Hematopoietic multipotent progenitor cell treated with erythropoietin and hydrocortisone succinate and interleukin-3 and kit ligand, for 6 days (in vitro differentiated cells): ENCODE data around the gene DLL4.
"Not testable (repeated sequence)": the region's sequence is repeated elsewhere in the genome, so short reads cannot be mapped to it uniquely, and the experiment has no call there.

Experiments used
- DNase-seq: peaks from one replicate; pipeline ENCODE4 v3.0.0-alpha.2; 2015

The DLL4 gene

GRCh38 chr15:40943764-40944365, 14.7 kb downstream of the DLL4 start:
- no peak for DNase-seq

- DNase-seq, result no peak
Measured at GRCh38 chr15:40944510-40945296, 15.6 kb downstream of the DLL4 start.

GRCh38 chr15:40948706-40949473, 19.8 kb downstream of the DLL4 start:
- no peak for DNase-seq

GRCh38 chr15:40949756-40950207, 20.6 kb downstream of the DLL4 start:
- DNase-seq, result no peak

- DNase-seq, result no peak
Measured at GRCh38 chr15:40951764-40952163, 22.6 kb downstream of the DLL4 start.

GRCh38 chr15:40952301-40952900, 23.3 kb downstream of the DLL4 start:
- DNase-seq, result no peak

GRCh38 chr15:40952901-40953712, 24.0 kb downstream of the DLL4 start, which contains the start of gene CHAC1:
Gene CHAC1 (plus strand): TSS chr15:40953471. CDS start chr15:40953584, 113 bp downstream.
- peak; percentile 98 for DNase-seq

- DNase-seq, result no peak
Measured at GRCh38 chr15:40953713-40954074, 24.6 kb downstream of the DLL4 start.

- DNase-seq, result not testable (repeated sequence)
Measured at GRCh38 chr15:40954158-40954848, 25.2 kb downstream of the DLL4 start.

GRCh38 chr15:40955141-40955903, 26.2 kb downstream of the DLL4 start:
- no peak for DNase-seq

GRCh38 chr15:40955930-40956540, 26.9 kb downstream of the DLL4 start:
- DNase-seq, result no peak

- DNase-seq, result no peak
Measured at GRCh38 chr15:40956541-40956982, 27.4 kb downstream of the DLL4 start.

GRCh38 chr15:40957041-40957555, 28.0 kb downstream of the DLL4 start:
- DNase-seq, result no peak

- DNase-seq, result no peak
Measured at GRCh38 chr15:40957581-40958051, 28.5 kb downstream of the DLL4 start.

- no peak for DNase-seq
Measured at GRCh38 chr15:40958146-40958545, 29.0 kb downstream of the DLL4 start.

GRCh38 chr15:40958723-40959122, 29.6 kb downstream of the DLL4 start:
- no peak for DNase-seq

- DNase-seq, result no peak
Measured at GRCh38 chr15:40959331-40960141, 30.4 kb downstream of the DLL4 start.

- DNase-seq, result no peak
Measured at GRCh38 chr15:40960151-40960885, 31.2 kb downstream of the DLL4 start.
